Measurements from ENCODE around the gene BRAF.
"Not testable (repeated sequence)": the region's sequence is repeated elsewhere in the genome, so short reads cannot be mapped to it uniquely, and the experiment has no call there.

Gene BRAF

DNA sequence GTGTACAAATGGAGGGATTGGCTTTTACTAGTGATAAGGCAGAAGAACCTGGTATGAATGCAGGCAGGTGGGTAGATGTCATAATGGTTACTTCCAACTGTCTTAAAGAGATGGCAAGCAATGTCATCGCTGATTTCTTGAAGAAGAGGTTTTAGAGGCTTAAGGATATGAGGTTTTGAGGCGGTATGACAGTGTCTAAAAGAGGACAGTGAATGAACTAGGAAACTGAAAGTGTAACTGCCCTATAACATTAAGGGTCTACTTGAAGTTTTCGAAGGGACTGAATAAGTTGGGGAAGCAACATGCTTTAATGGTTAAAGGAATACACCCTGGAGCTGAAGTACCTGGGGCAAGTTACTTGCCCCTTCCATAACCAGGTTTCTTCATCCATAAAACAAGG, 157.3 kb downstream of the BRAF start:
- no peak for FAIRE-seq

DNA sequence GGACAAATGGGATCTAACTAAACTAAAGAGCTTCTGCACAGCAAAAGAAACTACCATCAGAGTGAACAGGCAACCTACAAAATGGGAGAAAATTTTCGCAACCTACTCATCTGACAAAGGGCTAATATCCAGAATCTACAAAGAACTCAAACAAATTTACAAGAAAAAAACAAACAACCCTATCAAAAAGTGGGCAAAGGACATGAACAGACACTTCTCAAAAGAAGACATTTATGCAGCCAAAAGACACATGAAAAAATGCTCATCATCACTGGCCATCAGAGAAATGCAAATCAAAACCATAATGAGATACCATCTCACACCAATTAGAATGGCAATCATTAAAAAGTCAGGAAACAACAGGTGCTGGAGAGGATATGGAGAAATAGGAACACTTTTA, 159.3 kb downstream of the BRAF start:
- not testable (repeated sequence) for FAIRE-seq

DNA sequence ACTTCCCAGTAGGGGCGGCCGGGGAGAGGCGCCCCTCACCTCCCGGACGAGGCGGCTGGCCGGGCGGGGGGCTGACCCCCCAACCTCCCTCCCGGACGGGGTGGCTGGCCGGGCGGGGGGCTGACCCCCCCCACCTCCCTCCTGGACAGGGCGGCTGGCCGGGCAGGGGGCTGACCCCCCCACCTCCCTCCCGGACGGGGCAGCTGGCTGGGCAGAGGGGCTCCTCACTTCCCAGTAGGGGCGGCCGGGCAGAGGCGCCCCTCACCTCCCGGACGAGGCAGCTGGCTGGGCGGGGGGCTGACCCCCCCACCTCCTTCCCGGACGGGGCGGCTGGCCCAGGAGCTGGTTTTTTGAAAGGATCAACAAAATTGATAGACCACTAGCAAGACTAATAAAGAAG, 161.6 kb downstream of the BRAF start:
- FAIRE-seq: not testable (repeated sequence)

DNA sequence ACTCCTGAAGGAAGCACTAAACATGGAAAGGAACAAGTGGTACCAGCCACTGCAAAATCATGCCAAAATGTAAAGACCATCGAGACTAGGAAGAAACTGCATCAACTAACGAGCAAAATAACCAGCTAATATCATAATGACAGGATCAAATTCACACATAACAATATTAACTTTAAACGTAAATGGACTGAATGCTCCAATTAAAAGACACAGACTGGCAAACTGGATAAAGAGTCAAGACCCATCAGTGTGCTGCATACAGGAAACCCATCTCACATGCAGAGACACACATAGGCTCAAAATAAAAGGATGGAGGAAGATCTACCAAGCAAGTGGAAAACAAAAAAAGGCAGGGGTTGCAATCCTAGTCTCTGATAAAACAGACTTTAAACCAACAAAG, 163.4 kb downstream of the BRAF start:
- not testable (repeated sequence) for FAIRE-seq

DNA sequence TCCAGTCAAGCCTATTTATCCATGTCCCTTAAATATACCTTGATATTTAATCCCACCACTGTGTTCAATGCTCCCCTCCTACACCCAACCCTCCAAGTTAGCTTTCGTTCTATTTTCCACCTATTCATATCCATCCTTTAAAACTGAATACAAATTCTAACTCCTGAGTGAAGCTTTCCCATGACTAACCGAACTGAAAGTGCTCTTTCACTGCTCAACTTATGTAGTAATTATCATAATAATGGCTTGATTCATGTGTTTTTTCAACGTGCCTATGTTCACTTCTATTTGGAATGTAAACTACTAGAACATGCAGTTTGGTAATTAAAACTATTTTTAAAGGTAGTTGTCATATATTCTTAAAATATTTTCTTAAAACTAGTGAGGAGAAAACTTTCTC, 170.2 kb downstream of the BRAF start:
- no peak for FAIRE-seq

DNA sequence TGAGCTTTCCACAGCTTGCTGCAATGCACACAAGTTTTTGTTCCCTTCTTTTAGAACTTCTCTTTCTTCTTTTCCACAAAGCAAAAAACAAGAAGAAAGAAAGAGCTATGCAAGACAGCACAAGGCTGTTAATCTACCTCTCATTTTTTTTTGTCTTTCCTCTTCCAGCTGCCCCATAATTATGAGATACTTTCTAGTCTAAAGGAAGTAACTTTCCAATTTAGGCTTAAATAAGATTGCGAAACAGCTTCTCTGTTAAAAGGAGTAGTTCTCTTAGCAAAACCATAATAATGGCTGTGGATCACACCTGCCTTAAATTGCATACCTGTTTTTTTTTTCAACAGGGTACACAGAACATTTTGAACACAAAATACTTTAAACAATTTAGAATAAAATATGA, 172.2 kb downstream of the BRAF start:
- no peak for FAIRE-seq

DNA sequence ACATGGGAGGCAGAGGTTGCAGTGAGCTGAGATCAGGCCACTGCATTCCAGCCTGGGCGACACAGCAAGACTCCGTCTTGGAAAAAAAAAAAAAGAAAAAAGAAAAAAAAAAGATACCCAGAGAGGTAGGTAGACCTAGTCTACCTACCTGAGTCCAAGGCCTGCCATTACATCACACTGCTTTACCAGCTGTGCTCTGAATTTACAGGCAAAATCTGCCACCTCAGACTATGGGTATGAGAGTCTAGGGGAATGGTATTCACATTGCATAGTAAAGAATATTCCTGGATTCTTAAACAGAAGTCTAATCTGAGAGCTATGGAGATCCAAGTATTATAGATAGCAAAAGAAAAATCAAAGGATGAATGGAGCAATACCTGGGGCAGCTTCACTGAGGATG, 178.0 kb downstream of the BRAF start:
- FAIRE-seq: no peak

DNA sequence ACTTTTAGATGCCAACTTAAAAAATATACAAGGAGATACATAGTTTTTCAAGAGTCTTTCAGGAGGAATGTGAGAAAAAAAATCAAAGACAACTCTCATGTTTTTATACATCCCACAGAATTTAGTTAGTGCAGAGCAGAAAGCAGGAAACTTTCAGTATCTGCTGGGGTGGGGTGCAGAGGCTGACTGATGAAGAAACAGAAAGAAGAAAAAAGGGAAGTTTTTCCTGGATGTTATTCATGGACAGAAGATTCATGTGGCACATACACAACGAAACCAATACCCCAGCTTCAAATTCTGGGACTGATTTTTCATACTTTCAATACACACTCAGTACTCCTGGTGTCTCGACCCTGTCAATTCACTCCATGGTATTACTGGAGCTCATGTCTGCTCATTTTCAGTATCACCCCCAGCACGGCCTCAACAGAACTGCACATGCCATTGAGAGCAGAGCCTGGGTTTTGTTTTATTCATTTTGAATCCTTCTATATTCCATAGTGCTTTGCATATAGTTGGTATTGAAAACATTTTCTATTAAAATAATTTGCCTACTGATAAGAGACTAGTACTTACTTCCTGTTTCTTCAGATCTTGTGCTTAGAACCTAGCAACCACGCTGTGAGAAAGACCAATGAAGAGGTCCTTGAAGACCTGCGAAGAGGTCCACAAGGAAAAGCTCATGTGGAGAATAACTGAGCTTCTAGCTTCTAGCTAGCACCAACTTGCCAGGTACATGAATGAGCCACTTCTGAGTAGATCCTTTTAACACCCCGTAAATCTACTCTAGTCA, 179.3 kb downstream of the BRAF start:
- FAIRE-seq: no peak

DNA sequence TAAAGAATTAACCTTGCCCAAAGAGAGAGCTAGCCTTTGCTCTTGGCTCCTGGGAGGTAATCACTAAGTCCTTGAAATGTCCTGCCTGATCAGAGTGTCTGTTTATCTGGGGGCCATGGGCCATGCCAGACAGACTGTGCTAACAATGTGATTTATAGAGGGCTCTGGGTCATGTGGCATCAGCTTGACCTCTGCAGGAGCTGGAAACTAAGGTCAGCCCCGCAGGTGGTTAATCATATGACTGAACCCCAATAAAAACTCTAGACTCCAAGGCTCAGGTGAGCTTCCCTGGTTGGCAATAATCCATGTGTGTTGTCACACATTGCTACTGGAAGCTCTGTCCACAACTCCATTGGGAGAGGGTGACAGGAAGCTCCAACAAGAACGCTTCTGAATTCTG, 180.7 kb downstream of the BRAF start:
- no peak for FAIRE-seq

DNA sequence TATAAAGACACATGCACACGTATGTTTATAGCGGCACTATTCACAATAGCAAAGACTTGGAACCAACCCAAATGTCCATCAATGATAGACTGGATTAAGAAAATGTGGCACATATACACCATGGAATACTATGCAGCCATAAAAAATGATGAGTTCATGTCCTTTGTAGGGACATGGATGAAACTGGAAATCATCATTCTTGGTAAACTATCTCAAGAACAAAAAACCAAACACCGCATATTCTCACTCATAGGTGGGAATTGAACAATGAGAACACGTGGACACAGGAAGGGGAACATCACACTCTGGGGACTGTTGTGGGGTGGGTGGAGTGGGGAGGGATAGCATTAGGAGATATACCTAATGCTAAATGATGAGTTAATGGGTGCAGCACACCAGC, 181.5 kb downstream of the BRAF start:
- not testable (repeated sequence) for FAIRE-seq

DNA sequence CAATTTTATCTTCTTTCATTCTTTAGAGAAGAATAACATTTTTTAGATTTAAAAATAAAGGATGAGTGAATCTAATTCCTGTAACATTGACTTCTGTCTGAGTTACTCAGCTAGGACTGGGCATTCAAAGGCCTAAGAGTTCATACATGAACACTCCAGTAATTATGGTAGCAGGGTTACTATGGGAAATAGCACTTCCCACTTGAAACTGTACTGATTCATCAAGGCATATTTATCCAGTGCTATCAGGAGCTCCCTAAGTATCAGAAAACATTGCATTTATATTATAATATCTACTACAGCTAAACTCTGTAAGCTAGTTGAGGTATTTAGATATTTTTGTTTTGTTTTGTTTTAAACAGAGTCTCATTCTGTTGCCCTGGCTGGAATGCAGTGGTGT, 186.4 kb downstream of the BRAF start:
- no peak for FAIRE-seq

DNA sequence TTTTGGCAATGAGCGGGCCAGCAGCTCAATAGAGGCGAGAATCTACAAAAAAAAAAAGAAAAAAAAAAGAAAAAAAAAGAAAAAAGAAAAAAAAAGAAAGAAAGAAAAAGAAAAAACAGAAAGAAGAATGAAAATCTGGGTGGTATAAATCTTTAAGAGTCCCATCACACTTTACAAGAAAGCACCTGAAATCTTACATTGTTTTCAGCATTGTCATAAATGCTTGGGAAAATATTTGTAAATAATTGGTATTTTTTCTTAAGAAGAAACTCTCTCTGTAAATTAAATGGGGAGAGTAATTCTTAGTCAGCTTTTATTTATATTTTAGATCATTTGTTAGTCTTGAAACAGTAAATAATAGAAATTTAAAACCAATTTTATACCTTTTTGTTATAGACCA, 190.0 kb downstream of the BRAF start:
- no peak for FAIRE-seq

DNA sequence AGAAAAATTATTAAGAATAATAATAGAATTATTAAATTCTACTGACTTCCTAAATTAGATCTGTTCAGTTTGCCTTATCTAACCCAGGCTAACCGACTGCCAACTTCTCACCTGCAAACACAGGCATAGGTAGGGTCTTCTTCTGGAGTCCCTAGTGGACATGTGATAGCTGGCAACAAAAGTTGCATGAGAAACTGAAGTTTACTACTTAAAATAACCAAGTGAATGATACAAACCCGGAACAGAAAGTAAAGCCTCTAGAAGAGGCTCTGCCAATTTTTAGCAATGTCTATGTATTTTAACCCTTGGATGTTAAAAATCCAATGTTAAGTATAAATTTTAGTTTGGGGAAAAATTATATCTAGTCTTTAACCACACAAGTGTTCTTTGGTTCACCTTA, 190.6 kb downstream of the BRAF start:
- FAIRE-seq: no peak

DNA sequence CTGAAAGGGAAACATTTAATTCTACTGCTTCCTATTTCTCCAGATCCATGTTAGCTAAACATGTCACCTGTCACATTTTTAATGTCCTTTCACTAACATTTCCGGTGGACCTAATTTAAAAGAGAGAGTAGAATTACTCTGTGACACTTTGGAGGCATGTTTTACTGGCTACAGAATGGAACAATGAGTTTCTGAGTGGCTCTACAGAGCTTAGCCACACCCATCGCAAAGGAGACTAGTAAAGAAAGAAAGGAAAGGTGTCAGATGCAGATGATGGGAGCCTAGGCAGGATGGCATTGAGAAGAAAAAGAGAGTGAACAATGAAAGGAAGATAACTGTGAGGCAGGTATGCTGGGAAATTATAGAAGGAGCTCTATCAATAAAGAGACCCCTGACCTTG, 192.3 kb downstream of the BRAF start:
- no peak for FAIRE-seq

DNA sequence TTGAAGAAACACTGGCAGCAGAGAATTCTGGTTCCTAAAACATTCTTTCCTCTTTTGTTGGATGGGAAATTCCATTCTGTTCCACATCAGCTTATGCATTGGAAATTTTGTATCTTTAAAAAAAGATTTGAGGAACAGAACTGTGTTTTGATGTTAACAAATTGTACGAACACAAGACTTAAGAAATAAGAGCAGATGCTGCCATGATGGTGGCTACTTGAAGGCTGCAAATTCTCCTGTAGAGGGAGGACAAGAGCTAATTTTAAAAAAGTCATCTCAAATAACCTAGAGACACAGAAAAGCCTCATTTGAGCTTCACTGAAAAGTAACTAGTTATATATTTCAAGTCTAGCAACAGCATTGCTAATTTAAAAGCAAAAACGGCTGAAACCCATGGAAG, 198.4 kb downstream of the BRAF start:
- FAIRE-seq: no peak

DNA sequence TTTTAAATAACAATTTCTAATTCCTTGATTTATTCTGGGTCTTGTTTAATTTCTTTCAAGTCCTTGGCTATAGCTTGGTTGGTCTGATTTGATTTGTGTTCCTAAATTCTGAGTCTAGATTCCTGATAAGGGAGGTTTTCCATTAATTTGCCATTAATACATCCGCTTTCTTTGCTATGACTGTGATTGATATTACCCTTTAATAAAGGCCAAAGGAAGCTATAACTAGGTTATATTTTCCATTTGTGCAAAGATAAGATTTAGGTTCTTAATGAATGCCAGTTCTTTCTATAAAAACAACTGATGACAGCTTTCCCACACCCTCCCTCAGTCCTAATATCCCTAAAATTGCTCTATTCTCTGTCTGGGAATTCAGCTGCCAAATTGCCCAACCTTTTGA, 200.0 kb downstream of the BRAF start:
- no peak for FAIRE-seq

DNA sequence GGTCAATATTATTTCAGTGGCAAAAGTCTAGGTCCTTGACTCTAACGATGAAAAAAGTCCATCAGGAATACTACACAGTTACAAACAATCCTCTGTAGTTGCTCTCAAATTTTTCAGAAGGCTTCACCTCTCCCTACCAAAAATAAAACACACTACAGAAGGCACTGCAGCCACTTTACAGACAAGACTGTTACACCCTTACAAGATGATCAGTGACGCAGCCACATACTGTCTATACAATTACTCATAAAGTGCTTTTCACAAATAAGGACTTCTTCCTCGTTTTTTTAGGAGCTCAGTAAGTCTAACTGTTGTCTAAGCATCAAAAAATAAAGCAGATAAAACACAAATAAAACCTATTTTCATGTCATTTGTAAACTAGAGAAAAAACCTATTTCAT, 201.2 kb downstream of the BRAF start:
- FAIRE-seq: no peak

DNA sequence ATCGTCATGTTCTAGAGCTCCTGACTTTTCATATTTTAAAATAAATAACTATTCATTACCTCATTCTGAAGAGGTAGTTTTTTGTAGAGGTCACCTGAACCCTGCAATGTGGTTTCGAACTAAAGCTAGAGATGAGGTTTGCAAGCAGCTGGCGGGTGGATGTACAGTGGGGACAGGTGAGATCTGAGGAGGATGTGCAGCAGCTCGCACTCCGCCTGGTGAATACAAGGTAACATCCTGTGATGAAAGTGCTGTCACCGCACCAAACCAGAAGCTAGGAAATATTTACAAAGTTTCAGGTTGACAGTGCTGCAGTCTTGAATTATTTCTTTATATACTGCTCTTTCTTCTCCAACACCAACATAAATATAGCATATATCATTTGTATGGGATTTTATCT, 201.7 kb downstream of the BRAF start:
- FAIRE-seq: no peak

DNA sequence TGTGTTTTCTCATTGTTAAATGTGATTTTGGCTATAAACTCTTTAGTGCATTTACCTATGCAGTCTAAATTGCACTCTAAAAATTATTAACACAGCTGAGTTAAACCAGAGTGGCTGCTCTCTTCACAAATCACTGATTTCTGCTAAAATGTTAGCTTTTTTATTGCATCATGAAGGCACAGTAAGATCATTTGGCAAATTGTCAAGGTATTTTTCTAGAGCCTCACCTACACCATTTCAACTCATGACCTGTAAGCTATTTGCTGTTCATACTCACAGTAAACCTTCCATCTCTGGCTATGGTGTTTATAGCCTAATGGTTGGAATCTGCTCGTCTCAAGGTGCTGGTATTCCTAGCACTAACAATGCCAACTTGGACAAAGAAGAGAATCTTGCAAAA, 202.5 kb downstream of the BRAF start:
- no peak for FAIRE-seq

DNA sequence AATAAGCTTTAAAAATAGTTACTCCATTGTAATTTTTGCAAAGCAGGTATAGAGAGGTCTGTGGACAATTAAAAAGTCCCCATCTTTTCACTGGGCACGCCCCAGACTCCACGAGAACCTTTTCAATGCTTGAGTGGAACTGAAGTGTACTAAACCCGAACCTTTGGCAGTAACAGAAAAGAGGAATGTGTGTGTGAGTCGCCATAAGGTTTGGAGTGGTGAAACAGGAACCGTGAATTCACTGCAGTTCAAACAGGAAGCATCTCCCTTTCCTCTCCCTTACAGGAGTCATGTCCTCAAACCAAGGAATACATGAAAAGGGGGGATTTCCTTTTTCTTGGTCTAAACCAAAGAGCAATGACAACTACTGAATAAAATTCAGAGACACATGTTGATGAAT, 205.0 kb downstream of the BRAF start:
- FAIRE-seq: no peak

DNA sequence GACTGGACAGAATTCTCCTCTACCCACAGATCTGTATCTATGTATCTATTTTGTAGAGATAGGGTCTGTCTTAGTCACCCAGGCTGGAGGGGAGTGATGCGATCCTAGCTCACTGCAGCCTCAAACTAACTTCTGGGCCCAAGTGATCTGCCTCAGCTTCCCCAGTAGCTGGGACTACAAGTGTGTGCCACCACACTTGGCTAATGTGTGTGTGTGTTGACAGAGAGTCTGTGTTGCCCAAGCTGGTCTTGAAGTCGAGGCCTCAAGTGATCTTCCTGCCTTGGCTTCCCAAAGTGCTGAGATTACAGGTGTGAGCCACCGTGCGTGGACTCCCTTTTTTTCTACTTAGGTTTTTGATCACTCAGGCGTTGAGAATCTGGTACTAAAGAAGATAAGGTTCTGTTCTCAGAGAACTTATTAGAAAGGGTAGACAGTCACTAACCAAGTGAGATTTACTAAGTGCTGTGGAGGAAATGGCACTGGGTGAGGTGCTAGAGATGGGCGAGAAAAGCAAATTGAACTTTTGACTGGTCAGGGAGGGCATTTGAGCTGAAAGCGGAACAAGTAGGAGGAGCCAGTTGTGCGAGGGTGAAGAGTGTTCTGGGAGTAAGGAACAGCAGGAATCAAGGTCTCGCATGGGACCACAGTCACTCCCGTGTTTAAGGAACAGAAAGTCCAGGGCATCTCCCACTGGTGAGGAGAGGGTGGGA, 210.2 kb downstream of the BRAF start:
- FAIRE-seq: no peak

DNA sequence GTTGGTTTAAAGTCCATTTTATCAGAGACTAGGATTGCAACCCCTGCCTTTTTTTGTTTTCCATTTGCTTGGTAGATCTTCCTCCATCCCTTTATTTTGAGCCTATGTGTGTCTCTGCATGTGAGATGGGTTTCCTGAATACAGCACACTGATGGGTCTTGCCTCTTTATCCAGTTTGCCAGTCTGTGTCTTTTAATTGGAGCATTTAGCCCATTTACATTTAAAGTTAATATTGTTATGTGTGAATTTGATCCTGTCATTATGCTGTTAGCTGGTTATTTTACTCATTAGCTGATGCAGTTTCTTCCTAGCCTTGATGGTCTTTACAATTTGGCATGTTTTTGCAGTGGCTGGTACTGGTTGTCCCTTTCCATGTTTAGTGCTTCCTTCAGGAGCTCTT, 212.3 kb downstream of the BRAF start:
- FAIRE-seq: not testable (repeated sequence)

DNA sequence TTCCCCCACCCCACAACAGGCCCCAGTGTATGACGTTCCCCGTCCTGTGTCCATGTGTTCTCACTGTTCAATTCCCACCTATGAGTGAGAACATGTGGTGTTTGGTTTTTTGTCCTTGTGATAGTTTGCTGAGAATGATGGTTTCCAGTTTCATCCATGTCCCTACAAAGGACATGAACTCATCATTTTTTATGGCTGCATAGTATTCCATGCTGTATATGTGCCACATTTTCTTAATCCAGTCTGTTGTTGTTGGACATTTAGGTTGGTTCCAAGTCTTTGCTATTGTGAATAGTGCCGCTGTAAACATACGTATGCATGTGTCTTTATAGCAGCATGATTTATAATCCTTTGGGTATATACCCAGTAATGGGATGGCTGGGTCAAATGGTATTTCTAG, 216.0 kb downstream of the BRAF start:
- FAIRE-seq: not testable (repeated sequence)

DNA sequence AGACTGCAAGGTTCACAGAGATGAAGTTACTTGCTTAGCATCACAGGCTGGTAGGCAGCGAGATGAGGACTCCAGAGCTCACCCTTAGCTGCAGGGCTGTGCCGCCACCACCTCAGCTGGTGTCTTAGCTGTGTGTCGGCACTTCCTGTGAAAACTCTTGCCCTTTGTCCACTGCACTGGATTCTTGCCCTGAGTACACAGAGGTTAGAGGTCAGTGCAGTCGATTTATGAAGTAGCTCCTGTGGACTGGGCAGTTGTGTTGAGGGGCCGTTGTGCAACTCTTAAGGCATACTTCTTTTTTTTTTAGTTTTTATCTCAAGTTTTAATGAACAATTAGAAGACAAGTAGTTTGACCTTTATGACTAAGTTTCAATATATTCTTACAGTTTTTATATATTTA, 217.6 kb downstream of the BRAF start:
- no peak for FAIRE-seq

DNA sequence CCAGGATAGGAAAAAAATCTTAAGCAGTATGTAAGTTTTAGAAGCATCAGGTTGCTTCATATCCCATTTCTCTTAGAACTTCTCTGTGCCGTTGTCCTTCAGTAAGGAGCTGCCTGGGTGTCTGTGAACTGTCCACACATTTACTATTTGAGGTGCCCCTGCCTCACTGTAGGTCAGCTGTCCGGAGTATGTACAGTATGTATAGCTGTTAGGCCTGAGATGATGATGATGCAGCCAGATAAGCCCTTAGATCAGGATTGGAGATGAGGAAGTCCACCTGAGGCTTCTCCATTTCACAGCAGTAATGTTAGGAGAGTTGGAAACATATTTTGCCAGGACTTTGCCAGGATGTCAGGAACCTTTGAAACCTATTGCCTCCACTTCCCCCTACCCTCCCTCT, 220.5 kb downstream of the BRAF start:
- no peak for FAIRE-seq
